GM18505 (cell line): ENCODE measurements around the gene VRK2.
"Not testable (repeated sequence)": the region's sequence is repeated elsewhere in the genome, so short reads cannot be mapped to it uniquely, and the experiment has no call there.

Source experiments
- ATAC-seq: cut with Tn5 transposase; IDR thresholded peaks from one replicate; pipeline ENCODE4 v1.9.1; 2021; ENCODE audit not compliant: unreplicated experiment
- POLR2A ChIP-seq: IDR thresholded peaks from 4 replicates; pipeline ENCODE4 v1.6.1; 2011; ENCODE audit warnings: borderline replicate concordance; ENCODE audit not compliant: insufficient read depth, insufficient read length; ENCODE audit errors: extremely low read depth

VRK2 gene

GRCh38 chr2:58064086-58064485, 17.5 kb downstream of the VRK2 start:
- no peak for TF ChIP-seq POLR2A
- ATAC-seq, result peak; percentile 75

GRCh38 chr2:58065248-58065647, 18.6 kb downstream of the VRK2 start:
- ATAC-seq, result no peak

GRCh38 chr2:58067001-58067400, 20.4 kb downstream of the VRK2 start:
- no peak for TF ChIP-seq POLR2A
- no peak for ATAC-seq

More at GRCh38 chr2:58065248-58065647, 18.6 kb downstream of the VRK2 start:
- TF ChIP-seq POLR2A, result no peak

GRCh38 chr2:58070765-58071164, 24.2 kb downstream of the VRK2 start:
- no peak for ATAC-seq
- no peak for TF ChIP-seq POLR2A

- no peak for ATAC-seq
- no peak for TF ChIP-seq POLR2A
Measured at GRCh38 chr2:58072102-58072501, 25.5 kb downstream of the VRK2 start.

GRCh38 chr2:58073008-58073407, 26.4 kb downstream of the VRK2 start:
- no peak for ATAC-seq
- no peak for TF ChIP-seq POLR2A

GRCh38 chr2:58073751-58074150, 27.1 kb downstream of the VRK2 start:
- no peak for TF ChIP-seq POLR2A
- ATAC-seq, result no peak

- ATAC-seq, result no peak
- TF ChIP-seq POLR2A, result no peak
Measured at GRCh38 chr2:58081000-58081399, 34.4 kb downstream of the VRK2 start.

GRCh38 chr2:58089081-58089480, 42.5 kb downstream of the VRK2 start:
- no peak for TF ChIP-seq POLR2A
- ATAC-seq, result no peak

- not testable (repeated sequence) for ATAC-seq
Measured at GRCh38 chr2:58092772-58093171, 46.2 kb downstream of the VRK2 start.

- ATAC-seq, result no peak
- no peak for TF ChIP-seq POLR2A
Measured at GRCh38 chr2:58097025-58097424, 50.4 kb downstream of the VRK2 start.

- TF ChIP-seq POLR2A, result no peak
- no peak for ATAC-seq
Measured at GRCh38 chr2:58098254-58099095, 51.9 kb downstream of the VRK2 start.

GRCh38 chr2:58099096-58099769, 52.6 kb downstream of the VRK2 start:
- no peak for ATAC-seq
- TF ChIP-seq POLR2A, result no peak

- ATAC-seq, result no peak
- TF ChIP-seq POLR2A, result no peak
Measured at GRCh38 chr2:58101500-58101899, 54.9 kb downstream of the VRK2 start.

GRCh38 chr2:58106896-58107295, 60.3 kb downstream of the VRK2 start:
- TF ChIP-seq POLR2A, result no peak
- no peak for ATAC-seq
